ENCODE data around the gene NOC3L.

The NOC3L gene

GRCh38 chr10:94343151-94343550 lies 19.6 kb downstream of the NOC3L start:
- no peak for DNase-seq (ENCODE audit: extremely low read depth, insufficient read length)
- H3K27me3 ChIP-seq (replicated peaks; ENCODE audit: control insufficient read depth, insufficient read depth, low read length): no peaks in the 10 kb centered on the region
- no peak for TF ChIP-seq CTCF (IDR thresholded peaks at IDR 0.05; ENCODE audit: insufficient read depth, low read length, poor library complexity, severe bottlenecking)
- peaks cover 8% of the 10 kb centered on the region for H3K36me3 ChIP-seq (ENCODE audit: control insufficient read depth, insufficient read depth, low read length)
- H3K4me3 ChIP-seq (replicated peaks; ENCODE audit: low read depth, low read length): no peak overlapping the region

GRCh38 chr10:94334857-94335256 lies 27.9 kb downstream of the NOC3L start:
- DNase-seq (ENCODE audit: extremely low read depth, insufficient read length): no peak
- Histone ChIP-seq H3K4me3 (replicated peaks; ENCODE audit: low read depth, low read length) (no peak overlapping the region), H3K27me3 (replicated peaks; ENCODE audit: control insufficient read depth, insufficient read depth, low read length) (no peaks in the 10 kb centered on the region), H3K36me3 (ENCODE audit: control insufficient read depth, insufficient read depth, low read length) (peaks cover 14% of the 10 kb centered on the region)
- no peak for TF ChIP-seq CTCF (IDR thresholded peaks at IDR 0.05; ENCODE audit: insufficient read depth, low read length, poor library complexity, severe bottlenecking)

- TF ChIP-seq CTCF (IDR thresholded peaks at IDR 0.05; ENCODE audit: insufficient read depth, low read length, poor library complexity, severe bottlenecking): no peak
- DNase-seq (ENCODE audit: extremely low read depth, insufficient read length): no peak
- Histone ChIP-seq H3K4me3 (replicated peaks; ENCODE audit: low read depth, low read length) (no peak overlapping the region), H3K36me3 (ENCODE audit: control insufficient read depth, insufficient read depth, low read length) (peaks cover 12% of the 10 kb centered on the region), H3K27me3 (replicated peaks; ENCODE audit: control insufficient read depth, insufficient read depth, low read length) (no peaks in the 10 kb centered on the region)
Observed at GRCh38 chr10:94333051-94333450, 29.7 kb downstream of the NOC3L start.

GRCh38 chr10:94328613-94329012 lies 34.1 kb downstream of the NOC3L start:
- Histone ChIP-seq H3K27me3 (replicated peaks; ENCODE audit: control insufficient read depth, insufficient read depth, low read length) (no peaks in the 10 kb centered on the region), H3K4me3 (replicated peaks; ENCODE audit: low read depth, low read length) (no peak overlapping the region), H3K36me3 (ENCODE audit: control insufficient read depth, insufficient read depth, low read length) (peaks cover 2% of the 10 kb centered on the region)
- DNase-seq (ENCODE audit: extremely low read depth, insufficient read length): no peak
- no peak for TF ChIP-seq CTCF (IDR thresholded peaks at IDR 0.05; ENCODE audit: insufficient read depth, low read length, poor library complexity, severe bottlenecking)

GRCh38 chr10:94327649-94328048 lies 35.1 kb downstream of the NOC3L start:
- Histone ChIP-seq H3K27me3 (replicated peaks; ENCODE audit: control insufficient read depth, insufficient read depth, low read length) (no peaks in the 10 kb centered on the region), H3K4me3 (replicated peaks; ENCODE audit: low read depth, low read length) (no peak overlapping the region), H3K36me3 (ENCODE audit: control insufficient read depth, insufficient read depth, low read length) (peaks cover under 1% of the 10 kb centered on the region)
- no peak for TF ChIP-seq CTCF (IDR thresholded peaks at IDR 0.05; ENCODE audit: insufficient read depth, low read length, poor library complexity, severe bottlenecking)
- no peak for DNase-seq (ENCODE audit: extremely low read depth, insufficient read length)

- peaks cover 3% of the 10 kb centered on the region for H3K36me3 ChIP-seq (ENCODE audit: control insufficient read depth, insufficient read depth, low read length)
- H3K4me3 ChIP-seq (replicated peaks; ENCODE audit: low read depth, low read length): no peak overlapping the region
- TF ChIP-seq CTCF (IDR thresholded peaks at IDR 0.05; ENCODE audit: insufficient read depth, low read length, poor library complexity, severe bottlenecking): no peak
- DNase-seq (ENCODE audit: extremely low read depth, insufficient read length): no peak
- H3K27me3 ChIP-seq (replicated peaks; ENCODE audit: control insufficient read depth, insufficient read depth, low read length): no peaks in the 10 kb centered on the region
Observed at GRCh38 chr10:94324609-94325233, 38.0 kb downstream of the NOC3L start.

Measured in GM06990 (cell line).